GM21515 (cell line): Measurements from ENCODE around the gene GPR27.

Source experiments
- ATAC-seq: cut with Tn5 transposase; IDR thresholded peaks from one replicate; pipeline ENCODE4 v1.9.1; 2021; ENCODE audit not compliant: unreplicated experiment

GPR27 gene

DNA sequence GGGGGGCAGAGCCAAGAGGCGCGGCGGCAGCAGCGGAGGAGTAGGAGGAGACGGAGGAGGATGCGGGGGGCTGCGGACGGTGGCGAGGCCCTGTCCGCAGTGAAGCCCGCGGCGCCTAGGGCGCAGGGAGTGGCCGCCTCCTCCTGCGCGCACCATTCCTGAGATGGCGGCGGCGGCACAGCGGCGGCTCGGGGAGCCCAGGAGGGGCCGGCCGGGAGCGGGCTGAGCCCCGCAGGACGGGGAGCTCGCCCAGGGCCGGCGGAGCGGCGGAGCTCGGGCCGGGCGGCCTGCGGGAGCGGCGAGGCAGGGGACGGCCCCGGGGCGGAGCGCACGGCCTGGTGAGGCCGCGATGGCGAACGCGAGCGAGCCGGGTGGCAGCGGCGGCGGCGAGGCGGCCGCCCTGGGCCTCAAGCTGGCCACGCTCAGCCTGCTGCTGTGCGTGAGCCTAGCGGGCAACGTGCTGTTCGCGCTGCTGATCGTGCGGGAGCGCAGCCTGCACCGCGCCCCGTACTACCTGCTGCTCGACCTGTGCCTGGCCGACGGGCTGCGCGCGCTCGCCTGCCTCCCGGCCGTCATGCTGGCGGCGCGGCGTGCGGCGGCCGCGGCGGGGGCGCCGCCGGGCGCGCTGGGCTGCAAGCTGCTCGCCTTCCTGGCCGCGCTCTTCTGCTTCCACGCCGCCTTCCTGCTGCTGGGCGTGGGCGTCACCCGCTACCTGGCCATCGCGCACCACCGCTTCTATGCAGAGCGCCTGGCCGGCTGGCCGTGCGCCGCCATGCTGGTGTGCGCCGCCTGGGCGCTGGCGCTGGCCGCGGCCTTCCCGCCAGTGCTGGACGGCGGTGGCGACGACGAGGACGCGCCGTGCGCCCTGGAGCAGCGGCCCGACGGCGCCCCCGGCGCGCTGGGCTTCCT is at the start of gene GPR27:
GPR27 (plus strand) TSS at position 155 of the 909 bp plus-strand sequence; CDS start at position 350, 195 bp downstream.
- no peak for ATAC-seq

- no peak for ATAC-seq
These were observed 48.7 kb upstream of the GPR27 start for GRCh38 chr3:71704915-71705314.

DNA sequence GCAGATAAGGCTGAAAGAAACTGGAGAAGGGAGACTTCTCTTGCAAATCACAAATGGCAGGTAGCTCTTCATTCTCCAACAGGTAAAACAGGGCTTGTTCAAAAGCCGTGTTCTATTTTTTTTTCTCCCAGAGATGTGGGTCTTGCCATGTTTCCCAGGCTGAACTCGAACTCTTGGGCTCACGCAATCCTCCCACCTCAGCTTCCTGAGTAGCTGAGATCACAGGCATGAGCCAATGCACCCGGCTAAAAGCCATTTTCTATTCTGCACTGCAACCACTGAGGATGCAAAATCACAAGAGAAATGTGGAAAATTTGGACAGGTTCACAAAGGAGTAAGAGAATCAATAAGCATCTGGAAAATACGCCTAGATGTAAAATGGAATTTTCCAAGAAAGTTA is 48.0 kb upstream of the GPR27 start:
- ATAC-seq, result no peak

DNA sequence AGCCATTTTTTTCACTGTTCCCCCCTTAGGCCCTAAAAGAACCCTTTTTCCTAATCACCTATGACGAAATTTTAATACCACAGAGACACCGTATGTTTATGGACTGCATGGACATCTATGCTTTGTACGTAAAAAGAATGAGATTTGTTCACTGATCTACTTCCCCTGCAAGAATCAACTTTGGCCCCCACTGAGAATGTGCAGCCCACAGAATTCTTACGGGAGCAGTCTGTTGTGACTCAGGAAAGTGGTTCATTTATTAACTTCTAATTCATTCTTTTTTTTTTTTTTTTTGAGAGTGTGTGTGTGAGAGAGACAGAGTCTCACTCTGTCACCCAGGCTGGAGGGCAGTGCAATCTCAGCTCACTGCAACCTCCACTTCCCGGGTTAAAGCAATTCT is 46.1 kb upstream of the GPR27 start:
- no peak for ATAC-seq

GRCh38 chr3:71708476-71709105 is 45.1 kb upstream of the GPR27 start:
- no peak for ATAC-seq

DNA sequence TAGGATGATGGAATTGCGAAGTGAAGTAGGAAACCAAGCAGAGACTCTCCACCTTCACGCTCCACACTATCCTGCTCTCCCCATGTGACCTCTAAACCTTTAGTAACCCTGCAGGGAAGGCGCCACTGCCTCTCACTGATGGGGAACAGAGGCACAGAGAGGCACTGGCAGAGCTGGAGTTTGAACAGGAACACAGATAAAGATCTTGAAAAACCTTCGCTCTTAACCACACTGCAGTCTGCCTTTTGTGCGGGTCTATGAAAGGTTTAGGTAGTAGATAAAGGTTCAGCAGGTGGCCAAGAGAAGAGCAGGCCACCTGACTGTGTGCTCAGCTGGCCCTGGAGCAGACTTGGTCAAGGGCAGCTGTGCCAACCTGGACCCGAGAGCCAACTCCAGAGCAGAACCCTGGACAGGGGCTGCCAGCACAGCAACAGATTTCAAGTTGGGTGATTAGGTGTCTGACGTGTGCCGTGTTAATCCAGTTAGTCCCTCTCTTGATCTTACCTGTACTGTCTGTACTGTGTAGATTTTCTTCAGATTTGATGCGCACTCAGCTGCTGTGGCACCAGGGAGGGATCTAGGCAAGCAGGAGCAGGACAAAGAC is 43.6 kb upstream of the GPR27 start:
- ATAC-seq, result no peak

DNA sequence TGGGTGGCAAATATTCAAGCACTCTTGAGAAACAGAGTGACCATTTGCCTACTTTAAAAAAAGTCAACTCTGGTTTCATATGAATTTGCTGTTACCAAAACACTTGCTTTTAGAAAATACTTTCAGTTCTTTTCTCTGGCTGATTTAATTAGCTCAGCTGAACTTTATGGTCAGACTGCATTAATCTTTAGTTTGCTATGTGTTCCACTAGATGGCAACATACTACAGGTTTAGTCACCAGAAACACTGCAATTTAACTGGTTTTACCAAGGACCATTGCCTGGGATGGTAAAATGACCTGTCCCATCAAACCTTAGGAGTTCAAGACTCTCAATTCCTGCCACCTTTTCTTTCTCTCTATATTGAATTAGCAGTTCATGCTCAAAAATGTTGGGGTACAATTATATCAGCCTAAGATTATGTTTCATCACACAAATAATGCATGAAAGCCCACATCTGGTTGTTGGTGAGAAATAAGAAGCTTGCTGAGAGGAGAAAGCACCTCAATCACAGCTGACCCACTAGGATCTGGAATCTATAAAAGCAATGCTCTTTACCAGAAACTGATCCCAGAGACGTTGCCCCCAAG is 42.7 kb upstream of the GPR27 start:
- no peak for ATAC-seq

DNA sequence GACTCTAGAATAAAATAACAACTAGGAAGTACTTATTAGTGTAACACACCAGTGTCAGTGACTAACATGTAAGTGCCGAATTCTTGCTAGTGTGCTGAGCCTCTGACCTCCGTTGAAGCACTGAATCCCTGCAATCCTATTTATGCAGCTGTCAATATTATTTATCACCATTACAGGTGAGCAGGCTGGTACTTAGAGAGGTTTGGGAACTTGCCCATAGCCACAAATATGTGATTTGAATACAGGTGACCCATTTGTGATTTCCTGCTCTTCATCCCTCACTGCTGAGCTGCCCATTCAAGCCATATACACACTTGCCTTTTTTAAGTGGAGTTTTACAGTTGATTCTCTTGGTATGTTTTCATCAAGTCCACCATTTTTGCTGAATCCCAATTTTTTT is 40.6 kb upstream of the GPR27 start:
- no peak for ATAC-seq

DNA sequence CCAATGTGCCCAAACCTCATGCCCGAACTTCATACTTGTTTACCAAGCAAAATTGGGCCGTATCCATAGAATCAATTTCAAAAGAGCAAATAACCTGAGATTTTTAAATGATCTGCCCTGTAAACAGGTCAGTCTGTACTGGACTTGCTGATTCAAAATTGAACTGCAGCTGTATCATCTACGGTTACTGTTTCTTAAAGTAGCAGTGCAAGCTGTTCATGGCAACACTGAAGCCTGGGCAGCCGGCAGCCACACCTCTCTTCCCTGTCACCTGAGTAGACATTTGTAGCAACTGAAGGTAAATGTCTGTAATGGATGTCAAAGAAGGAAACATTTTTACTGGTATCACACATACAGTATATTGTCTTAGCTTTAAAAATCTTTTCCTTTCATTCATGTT is 39.1 kb upstream of the GPR27 start:
- ATAC-seq, result no peak

- no peak for ATAC-seq
These were observed 35.6 kb upstream of the GPR27 start for GRCh38 chr3:71718072-71718471.

DNA sequence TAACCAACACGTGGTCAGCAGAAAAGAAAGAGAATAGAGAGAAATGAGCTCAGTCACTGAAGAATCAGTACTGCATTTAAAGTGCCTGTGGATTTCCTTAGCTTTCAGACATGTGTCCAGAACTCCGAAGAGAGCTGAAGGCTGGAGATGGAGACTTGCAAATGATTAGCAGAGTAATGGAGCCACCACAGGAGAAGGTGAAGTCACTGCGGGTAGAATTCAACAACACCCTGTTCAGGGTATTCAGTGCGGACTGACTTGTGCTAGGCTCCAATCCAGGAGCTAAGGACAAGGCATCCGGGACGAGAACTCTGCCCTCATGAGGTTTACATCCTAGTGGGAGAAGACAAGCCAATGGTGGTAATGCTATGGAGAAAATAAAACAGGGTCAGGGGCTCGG is 32.7 kb upstream of the GPR27 start:
- ATAC-seq, result no peak

DNA sequence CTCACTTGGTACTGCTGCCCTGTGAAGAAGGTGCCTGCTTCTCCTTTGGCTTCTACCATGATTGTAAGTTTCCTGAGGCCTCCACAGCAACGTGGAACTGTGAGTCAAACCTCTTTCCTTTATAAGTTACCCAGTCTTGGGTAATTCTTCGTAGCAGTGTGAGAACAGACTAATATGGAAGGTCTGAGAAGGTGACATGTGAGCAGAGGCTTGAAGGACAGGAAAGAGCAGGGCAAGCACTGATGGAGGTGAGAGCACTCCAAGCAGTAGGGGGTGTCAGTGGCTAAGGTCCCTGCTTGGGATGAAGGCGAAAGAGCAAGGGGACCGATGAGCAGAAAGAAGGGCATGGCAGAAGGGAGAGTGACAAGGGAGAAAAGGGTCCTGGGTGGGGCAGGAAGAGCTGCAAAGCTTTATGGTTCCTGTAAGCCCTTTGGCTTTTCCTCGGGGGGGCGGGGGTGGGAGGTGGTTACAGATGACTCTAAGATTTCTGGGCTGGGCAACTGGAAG is 32.0 kb upstream of the GPR27 start:
- no peak for ATAC-seq

- no peak for ATAC-seq
These were observed 31.0 kb upstream of the GPR27 start for GRCh38 chr3:71722693-71723092.

DNA sequence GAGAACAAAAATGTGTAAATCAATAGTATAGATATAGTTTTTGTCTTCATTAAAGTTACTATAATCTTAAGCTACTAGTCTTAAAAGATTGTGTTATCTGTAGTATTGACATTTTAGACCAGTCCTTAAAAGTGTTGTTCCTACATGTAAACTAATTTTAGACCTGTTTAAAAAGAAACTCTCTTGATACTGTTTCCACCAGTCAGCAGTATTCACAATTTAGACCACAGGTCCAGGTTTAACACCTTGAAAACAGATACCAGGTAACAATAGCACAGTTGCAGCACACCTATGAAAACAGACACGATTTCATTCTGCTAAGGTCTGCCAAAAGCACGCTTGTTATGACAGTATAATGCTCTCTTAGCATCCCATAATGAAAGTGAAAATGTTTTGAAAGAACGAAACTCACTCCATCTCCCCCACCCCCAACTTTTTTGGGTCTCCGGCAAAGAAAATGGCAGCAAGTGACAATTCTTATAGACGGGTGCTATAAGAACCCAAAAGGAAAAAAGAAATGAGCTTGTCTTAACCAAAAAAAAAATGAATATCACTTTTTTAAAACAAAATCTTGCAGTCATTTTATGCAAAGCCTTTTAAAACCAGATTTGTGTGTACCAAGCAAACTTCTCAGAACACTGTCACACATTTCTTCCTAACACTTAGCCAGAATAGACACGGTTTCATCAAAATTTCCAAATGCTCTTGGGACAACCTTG is 30.0 kb upstream of the GPR27 start:
- no peak for ATAC-seq

DNA sequence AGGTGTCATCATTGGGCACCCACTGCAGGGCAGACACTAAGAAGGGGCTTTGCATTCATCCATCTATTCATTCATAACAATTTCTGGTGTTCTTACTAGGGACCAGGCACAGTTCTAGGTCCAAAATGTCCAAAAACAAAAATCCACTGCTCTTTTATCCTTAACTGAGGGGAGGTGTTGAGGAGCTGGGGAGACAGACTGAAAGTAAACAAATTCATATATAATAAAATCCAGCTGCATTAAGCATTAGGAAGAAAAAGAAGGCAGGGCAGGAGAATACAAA is 29.5 kb upstream of the GPR27 start:
- no peak for ATAC-seq

DNA sequence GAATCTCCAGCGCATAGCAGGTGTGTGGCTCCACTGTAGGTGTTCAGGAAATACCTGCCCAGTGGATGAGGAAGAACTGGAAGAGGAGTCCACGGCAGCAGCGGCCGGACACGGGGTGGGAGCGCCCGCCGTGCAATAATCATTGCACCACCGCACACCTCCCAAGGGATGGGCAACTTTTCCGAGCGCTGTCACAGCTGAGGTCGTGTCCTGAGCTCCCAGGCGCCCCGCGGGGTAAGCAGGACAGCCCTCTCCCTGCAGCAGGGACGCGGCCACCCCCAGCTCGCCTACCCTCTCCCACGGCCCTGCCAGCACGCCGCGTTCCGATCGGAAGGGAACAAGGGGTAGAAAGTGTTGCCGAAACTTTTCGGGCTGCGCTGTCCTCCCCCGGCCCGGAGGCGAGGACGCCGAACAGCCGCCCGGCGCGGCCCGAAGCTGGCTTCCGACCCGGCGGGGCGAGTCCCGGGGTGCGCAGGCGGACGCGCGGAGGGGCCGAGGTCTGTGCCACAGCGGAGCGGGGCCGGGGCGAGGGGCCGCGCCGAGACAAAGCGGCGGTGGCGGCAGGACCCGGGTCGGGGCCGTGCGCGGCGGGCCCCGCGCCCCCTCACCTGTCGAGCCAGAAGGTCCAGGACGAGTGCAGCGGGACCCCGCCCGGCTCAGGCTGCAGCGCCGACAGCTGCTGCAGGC is 28.9 kb upstream of the GPR27 start:
- peak; percentile 46 for ATAC-seq

GRCh38 chr3:71725271-71725991 is 28.2 kb upstream of the GPR27 start, which contains the start of gene EIF4E3:
Gene EIF4E3 (minus strand): TSS chr3:71725402. CDS start chr3:71725367, 35 bp downstream.
- peak; percentile 42 for ATAC-seq

GRCh38 chr3:71726146-71726545 is 27.5 kb upstream of the GPR27 start:
- no peak for ATAC-seq

GRCh38 chr3:71728632-71729342 is 24.9 kb upstream of the GPR27 start:
- ATAC-seq, result no peak
